ENCODE measurements around the gene CTSV.
A peak's percentile ranks its signal among the peaks of the same experiment; 100 is the strongest.
"Not testable (repeated sequence)": the region's sequence is repeated elsewhere in the genome, so short reads cannot be mapped to it uniquely, and the experiment has no call there.

Gene CTSV

GRCh38 chr9:97052735-97053134 lies 13.8 kb upstream of the CTSV start:
- DNase-seq = no peak
- in situ Hi-C loops (cut with MboI; ENCODE audit: low pct_unique_long_range_greater_than_20kb, low sequenced_read_pairs) = no loop called here

- in situ Hi-C loops (cut with MboI; ENCODE audit: low pct_unique_long_range_greater_than_20kb, low sequenced_read_pairs) = no loop called here
These were observed 7.3 kb upstream of the CTSV start for GRCh38 chr9:97046228-97046627.

GRCh38 chr9:97045300-97045699 lies 6.4 kb upstream of the CTSV start:
- in situ Hi-C loops (cut with MboI; ENCODE audit: low pct_unique_long_range_greater_than_20kb, low sequenced_read_pairs) = no loop called here

More at GRCh38 chr9:97046228-97046627, 7.3 kb upstream of the CTSV start:
- DNase-seq = no peak

GRCh38 chr9:97041898-97042297 lies 3.0 kb upstream of the CTSV start:
- in situ Hi-C loops (cut with MboI; ENCODE audit: low pct_unique_long_range_greater_than_20kb, low sequenced_read_pairs) = no loop called here
- DNase-seq = peak; percentile 30

More at GRCh38 chr9:97045300-97045699, 6.4 kb upstream of the CTSV start:
- DNase-seq = no peak

- in situ Hi-C loops (cut with MboI; ENCODE audit: low pct_unique_long_range_greater_than_20kb, low sequenced_read_pairs) = no loop called here
These were observed 545 bp upstream of the CTSV start for GRCh38 chr9:97039514-97039860.

GRCh38 chr9:97023505-97023904 lies 15.4 kb downstream of the CTSV start:
- in situ Hi-C loops (cut with MboI; ENCODE audit: low pct_unique_long_range_greater_than_20kb, low sequenced_read_pairs); DNase-seq: not testable (repeated sequence)

More at GRCh38 chr9:97039514-97039860, 545 bp upstream of the CTSV start:
- DNase-seq = no peak

- in situ Hi-C loops (cut with MboI; ENCODE audit: low pct_unique_long_range_greater_than_20kb, low sequenced_read_pairs) = not testable (repeated sequence)
- peak; percentile 81 for DNase-seq
These were observed 25.5 kb downstream of the CTSV start for GRCh38 chr9:97013151-97014132.

GRCh38 chr9:97012617-97013016 lies 26.3 kb downstream of the CTSV start:
- in situ Hi-C loops (cut with MboI; ENCODE audit: low pct_unique_long_range_greater_than_20kb, low sequenced_read_pairs) = not testable (repeated sequence)
- DNase-seq = peak; percentile 35

- in situ Hi-C loops (cut with MboI; ENCODE audit: low pct_unique_long_range_greater_than_20kb, low sequenced_read_pairs); DNase-seq: not testable (repeated sequence)
These were observed 36.7 kb downstream of the CTSV start for GRCh38 chr9:97002195-97002594.

- in situ Hi-C loops (cut with MboI; ENCODE audit: low pct_unique_long_range_greater_than_20kb, low sequenced_read_pairs); DNase-seq: not testable (repeated sequence)
These were observed 37.6 kb downstream of the CTSV start for GRCh38 chr9:97001338-97001737.

- in situ Hi-C loops (cut with MboI; ENCODE audit: low pct_unique_long_range_greater_than_20kb, low sequenced_read_pairs); DNase-seq: not testable (repeated sequence)
These were observed 38.7 kb downstream of the CTSV start for GRCh38 chr9:97000139-97000787.

GRCh38 chr9:96999733-97000132 lies 39.2 kb downstream of the CTSV start:
- in situ Hi-C loops (cut with MboI; ENCODE audit: low pct_unique_long_range_greater_than_20kb, low sequenced_read_pairs); DNase-seq: not testable (repeated sequence)

- in situ Hi-C loops (cut with MboI; ENCODE audit: low pct_unique_long_range_greater_than_20kb, low sequenced_read_pairs); DNase-seq: not testable (repeated sequence)
These were observed 41.8 kb downstream of the CTSV start for GRCh38 chr9:96997009-96997701.

- not testable (repeated sequence) for DNase-seq
These were observed 44.4 kb downstream of the CTSV start for GRCh38 chr9:96994531-96995016.

GRCh38 chr9:96992303-96992702 lies 46.6 kb downstream of the CTSV start:
- DNase-seq; in situ Hi-C loops (cut with MboI; ENCODE audit: low pct_unique_long_range_greater_than_20kb, low sequenced_read_pairs): not testable (repeated sequence)

More at GRCh38 chr9:96994531-96995016, 44.4 kb downstream of the CTSV start:
- in situ Hi-C loops (cut with MboI; ENCODE audit: low pct_unique_long_range_greater_than_20kb, low sequenced_read_pairs) = not testable (repeated sequence)

GRCh38 chr9:96989747-96990318 lies 49.1 kb downstream of the CTSV start:
- in situ Hi-C loops (cut with MboI; ENCODE audit: low pct_unique_long_range_greater_than_20kb, low sequenced_read_pairs); DNase-seq: not testable (repeated sequence)

- in situ Hi-C loops (cut with MboI; ENCODE audit: low pct_unique_long_range_greater_than_20kb, low sequenced_read_pairs) = not testable (repeated sequence)
These were observed 54.1 kb downstream of the CTSV start for GRCh38 chr9:96984887-96985286.

GRCh38 chr9:96984139-96984538 lies 54.8 kb downstream of the CTSV start:
- DNase-seq; in situ Hi-C loops (cut with MboI; ENCODE audit: low pct_unique_long_range_greater_than_20kb, low sequenced_read_pairs): not testable (repeated sequence)

More at GRCh38 chr9:96984887-96985286, 54.1 kb downstream of the CTSV start:
- DNase-seq = not testable (repeated sequence)
